ENCODE data around the gene ZBTB4.

The ZBTB4 gene

GRCh38 chr17:7423679-7424078 lies 55.8 kb downstream of the ZBTB4 start:
- DNase-seq (ENCODE audit: low read depth in 2 of 3, low spot score in 1 of 3) = no peak

DNA sequence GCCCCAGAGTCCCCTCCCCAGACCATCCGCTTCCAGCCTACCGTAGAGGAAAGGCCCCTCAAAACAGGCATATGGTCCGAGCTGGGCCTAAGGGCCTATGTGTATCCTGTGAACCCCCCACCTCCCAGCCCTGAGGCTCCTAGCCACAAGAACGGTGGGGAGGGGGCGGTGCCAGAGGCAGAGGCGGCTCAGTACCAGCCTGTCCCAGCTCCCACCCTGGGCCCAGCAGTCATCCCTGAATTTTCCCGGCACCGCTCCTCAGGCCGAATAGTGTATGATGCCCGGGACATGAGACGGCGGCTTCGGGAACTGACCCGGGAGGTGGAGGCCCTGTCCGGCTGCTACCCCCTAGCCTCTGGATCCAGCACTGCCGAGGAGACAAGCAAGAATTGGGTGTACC lies 58.2 kb downstream of the ZBTB4 start:
- DNase-seq (ENCODE audit: low read depth in 2 of 3, low spot score in 1 of 3) = no peak

DNA sequence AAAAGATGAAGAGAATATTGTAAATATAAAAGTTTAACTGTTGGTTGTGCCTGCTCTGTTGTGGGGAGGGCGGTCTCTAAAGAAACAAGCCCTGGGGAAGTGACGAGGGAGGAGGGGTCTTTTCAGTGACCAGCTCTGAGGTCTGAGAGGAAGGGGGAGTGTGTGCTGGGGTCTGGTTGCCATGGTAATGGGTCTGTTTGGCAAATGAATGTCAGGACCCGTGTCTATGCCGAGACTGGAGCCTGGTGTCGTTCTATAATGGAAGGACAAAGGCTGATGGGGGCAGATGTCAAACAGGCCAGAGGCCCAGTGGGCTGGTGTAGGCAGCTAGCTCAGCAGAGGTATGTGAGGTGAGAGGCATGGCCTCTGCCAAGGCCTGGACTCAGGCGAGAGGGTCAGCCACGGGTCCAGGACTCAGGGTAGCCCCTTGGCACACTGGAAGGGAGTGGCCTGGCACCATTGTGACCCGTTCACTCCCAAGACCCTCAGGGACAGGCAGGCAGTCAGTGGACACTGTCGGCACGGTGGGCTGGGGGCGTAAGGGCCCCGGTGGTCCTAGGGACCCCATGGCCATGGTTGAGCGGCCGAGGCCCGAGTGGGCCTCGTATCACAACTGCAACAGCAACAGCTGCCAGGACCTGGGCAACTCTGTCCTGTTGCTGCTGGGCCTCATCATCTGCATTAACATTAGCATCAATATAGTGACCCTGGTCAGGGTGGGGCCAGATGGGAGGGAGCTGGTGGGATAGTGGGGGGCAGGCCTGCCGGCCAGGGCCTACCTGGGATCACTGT lies 59.4 kb downstream of the ZBTB4 start, which contains the start of gene SPEM1:
Gene SPEM1, plus strand, starts transcription at position 506 of the 792 bp plus-strand sequence. Its CDS starts 61 bp downstream, at position 567.
- DNase-seq (ENCODE audit: low read depth in 2 of 3, low spot score in 1 of 3) = no peak

GRCh38 chr17:7418472-7419152 lies 60.8 kb downstream of the ZBTB4 start:
- no peak for DNase-seq (ENCODE audit: low read depth in 2 of 3, low spot score in 1 of 3)

- DNase-seq (ENCODE audit: low read depth in 2 of 3, low spot score in 1 of 3) = no peak
Observed at GRCh38 chr17:7417056-7417655, 62.3 kb downstream of the ZBTB4 start.

- DNase-seq (ENCODE audit: low read depth in 2 of 3, low spot score in 1 of 3) = no peak
Observed at GRCh38 chr17:7416323-7416722, 63.1 kb downstream of the ZBTB4 start.

DNA sequence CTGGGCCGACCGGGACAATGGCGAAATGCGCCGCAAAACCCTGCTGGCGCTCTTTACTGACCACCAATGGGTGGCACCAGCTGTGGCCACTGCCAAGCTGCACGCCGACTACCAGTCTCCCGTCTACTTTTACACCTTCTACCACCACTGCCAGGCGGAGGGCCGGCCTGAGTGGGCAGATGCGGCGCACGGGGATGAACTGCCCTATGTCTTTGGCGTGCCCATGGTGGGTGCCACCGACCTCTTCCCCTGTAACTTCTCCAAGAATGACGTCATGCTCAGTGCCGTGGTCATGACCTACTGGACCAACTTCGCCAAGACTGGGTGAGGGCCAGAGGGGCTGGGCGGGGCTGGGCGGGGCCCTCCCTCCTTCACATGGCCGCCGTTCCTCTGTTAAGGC lies 63.6 kb downstream of the ZBTB4 start:
- DNase-seq (ENCODE audit: low read depth in 2 of 3, low spot score in 1 of 3) = no peak

DNA sequence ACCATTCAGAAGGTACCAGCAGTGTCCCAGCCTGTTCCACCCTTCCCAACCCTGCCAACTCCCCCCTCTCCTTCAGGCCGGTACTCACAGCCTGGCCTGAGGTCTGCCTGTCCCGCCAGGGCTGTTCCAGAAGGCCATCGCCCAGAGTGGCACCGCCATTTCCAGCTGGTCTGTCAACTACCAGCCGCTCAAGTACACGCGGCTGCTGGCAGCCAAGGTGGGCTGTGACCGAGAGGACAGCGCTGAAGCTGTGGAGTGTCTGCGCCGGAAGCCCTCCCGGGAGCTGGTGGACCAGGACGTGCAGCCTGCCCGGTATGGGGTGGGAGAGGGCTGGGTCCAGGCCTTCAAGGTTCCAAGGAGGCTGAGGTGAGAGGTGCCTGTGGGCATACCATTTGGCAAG lies 64.6 kb downstream of the ZBTB4 start:
- no peak for DNase-seq (ENCODE audit: low read depth in 2 of 3, low spot score in 1 of 3)

DNA sequence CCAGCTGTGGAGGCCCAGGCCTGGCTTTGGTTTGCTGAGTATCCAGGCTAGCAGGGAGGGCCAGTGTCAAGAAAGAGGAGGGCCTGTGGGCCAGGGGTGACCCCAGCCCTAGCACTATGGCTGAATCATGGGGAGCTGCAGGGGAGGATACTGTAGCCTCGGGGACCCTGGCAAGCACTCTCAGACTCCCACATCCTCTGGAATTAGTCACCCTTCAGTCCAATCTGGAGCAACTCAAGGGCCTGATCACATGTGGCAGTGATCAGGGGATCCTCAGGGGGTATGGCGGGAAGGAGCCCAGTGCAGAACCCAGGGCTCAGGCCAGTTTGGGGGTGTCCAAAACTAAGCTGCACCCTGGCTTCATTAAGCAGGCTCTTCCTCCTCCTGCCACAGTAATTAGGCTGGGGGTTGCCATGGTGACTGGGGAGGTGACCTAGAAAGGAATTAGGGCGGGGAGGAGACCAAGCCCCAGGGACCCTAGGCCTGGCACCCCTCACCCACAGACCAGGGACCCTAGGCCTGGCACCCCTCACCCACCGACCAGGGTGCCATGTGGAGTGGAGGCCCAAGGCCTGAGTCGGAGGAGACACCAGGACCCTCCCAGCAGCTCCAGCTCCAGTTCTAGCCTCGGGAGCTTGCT lies 66.0 kb downstream of the ZBTB4 start:
- DNase-seq (ENCODE audit: low read depth in 2 of 3, low spot score in 1 of 3) = no peak

DNA sequence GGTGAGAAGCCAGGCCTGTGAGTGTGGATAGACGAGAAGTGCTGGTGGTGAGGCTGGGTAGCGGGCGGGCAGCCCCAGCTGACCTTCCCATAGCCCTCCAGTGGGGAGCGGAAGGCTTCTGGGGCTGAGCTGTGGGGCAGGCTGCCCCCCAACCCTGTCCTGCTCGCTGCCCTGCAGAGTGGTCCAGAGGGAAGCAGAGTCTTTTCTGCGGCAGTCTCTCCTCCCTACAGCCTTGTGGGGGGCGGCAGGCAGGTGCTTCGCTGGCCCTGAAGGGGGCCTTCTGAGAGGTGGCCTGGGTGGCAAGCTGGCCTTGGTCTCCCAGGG lies 68.0 kb downstream of the ZBTB4 start:
- DNase-seq (ENCODE audit: low read depth in 2 of 3, low spot score in 1 of 3) = no peak

DNA sequence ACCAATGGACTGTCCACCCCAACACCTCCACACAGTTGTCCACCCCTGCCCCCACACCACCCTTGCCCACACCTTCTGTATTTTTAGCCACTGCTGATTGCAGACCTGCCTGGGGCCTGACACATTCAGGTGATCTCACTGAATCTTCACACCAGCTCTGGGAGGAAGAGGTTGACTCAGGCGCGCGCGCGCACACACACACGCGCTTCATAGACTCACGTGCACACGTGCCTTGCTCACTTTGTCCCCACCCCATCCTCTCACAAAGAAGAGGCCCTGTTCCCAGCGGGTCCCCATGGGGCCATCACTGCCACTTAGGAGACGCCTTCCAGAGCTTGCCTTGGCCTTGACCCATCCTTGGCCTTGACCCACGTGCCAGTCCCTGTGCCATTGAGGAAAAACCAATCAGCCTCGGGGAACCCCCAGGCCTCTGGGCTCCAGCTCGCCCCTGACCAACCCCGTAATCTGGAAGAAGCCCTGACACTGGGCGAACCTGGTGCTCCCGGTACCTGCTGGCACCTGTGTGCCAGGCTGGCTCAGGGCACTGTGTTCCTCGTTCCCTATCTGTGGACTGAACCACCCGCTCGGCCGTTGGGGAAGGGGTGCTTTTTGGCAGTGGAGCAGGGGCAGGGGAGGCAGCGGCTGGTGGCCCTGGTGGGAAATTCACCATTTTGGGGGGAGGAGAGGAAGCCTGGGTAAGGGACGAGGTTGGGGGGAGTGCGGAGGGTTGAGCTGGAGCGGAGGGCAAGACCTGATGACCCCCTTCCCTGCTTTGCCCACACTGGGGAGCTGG lies 68.6 kb downstream of the ZBTB4 start:
- DNase-seq (ENCODE audit: low read depth in 2 of 3, low spot score in 1 of 3) = no peak

GRCh38 chr17:7409716-7410115 lies 69.7 kb downstream of the ZBTB4 start:
- no peak for DNase-seq (ENCODE audit: low read depth in 2 of 3, low spot score in 1 of 3)

Measured in stimulated activated CD4-positive, alpha-beta T cell treated with anti-CD3 and anti-CD28 coated beads, Interleukin-12 subunit alpha, Interleukin-12 subunit beta, amount 100 ng/mL, for 48 hours (primary cell).